GM18951 (cell line): ENCODE data around the gene LTBP1.

Source experiments
- POLR2A ChIP-seq: IDR thresholded peaks from 4 replicates; pipeline ENCODE4 v1.6.1; 2011; ENCODE audit warnings: mild to moderate bottlenecking; ENCODE audit not compliant: insufficient read length, insufficient read depth; ENCODE audit errors: extremely low read depth
- in situ Hi-C: fragments of 300-500 bp; cut with MboI; formaldehyde crosslinking; loops from one replicate; pipeline ENCODE4 v1.12.0; 2022; ENCODE audit warnings: low sequenced_read_pairs, mixed read lengths, inconsistent platforms; ENCODE audit not compliant: unreplicated experiment

The LTBP1 gene

DNA sequence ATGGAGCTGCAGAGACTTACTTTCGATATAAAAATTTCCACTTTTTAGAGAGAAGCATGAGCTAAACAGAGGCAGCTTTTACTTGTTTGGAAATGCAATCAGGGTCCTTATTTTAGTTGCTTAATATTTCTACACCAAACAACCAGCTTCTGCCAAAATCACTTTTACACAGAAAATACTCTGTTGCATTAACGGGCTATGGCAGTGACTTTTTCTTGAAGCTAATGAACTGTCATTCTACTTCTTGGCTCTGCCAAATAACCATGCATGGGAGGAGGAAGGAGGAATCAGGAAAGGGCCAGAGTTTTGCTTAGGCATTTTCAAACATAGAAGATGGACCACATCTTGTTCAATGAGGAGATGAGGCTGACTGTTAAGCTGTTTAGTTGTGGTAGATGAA lies 23.6 kb upstream of the LTBP1 start:
- in situ Hi-C loops = no loop called here
- no peak for TF ChIP-seq POLR2A

DNA sequence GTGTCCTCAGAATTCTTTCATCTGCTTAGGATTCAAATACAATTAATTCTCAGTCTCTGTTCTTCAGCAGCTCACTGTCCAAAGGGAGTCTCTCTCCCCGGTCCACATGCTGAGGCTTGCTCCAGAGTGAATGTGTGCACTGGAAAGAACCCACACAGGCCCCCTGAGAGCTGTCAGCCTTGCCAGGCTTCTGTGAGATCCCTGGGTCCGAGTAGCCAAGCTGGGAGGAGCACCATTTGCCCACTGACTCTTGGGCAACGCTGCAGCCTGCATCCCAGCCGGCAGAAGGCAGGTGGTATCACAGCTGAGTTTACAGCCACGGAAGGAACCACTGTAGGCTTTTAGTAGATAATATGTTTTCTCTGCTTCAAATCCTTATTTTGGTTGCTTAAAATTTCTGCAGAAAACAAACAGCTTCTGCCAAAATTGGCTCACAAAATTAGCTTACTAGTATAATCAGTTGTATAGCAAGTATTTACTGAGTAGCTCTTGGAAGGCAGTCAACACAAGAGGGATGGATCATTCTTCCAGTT lies 21.4 kb upstream of the LTBP1 start:
- no peak for TF ChIP-seq POLR2A
- in situ Hi-C loops = no loop called here

DNA sequence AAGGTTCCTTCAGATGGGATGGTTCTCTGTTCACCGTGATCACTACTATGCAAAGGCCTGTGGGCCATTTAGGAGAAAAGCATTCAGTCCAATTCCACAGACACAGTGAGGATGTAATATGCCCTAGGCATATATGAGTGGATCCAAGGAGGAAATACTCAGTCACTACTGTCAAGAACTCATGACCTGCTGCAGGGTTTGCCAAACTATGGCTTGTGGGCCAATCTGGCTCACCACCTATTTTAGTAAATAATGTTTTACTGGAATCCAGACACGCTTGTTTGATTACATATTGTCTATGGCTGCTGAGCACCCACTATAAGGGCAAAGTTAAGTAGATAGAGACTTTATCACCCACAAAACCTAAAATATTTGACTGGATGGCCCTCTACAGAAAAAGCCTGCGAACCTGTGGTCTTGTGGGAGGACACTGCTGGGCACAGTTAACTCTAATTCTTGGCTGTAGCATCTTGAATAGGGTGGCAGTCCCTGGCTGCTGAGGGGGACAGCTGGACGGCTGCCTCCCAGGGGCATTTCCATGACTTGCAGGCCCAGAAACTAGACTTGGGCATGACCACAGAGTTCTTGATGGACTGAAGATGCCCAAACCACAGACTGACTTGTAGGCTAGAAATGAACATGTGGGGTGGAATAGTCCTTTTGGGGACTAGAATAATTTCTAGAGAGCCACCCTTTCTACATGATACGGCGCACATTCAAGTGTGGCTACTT lies 20.6 kb upstream of the LTBP1 start:
- in situ Hi-C loops = no loop called here
- TF ChIP-seq POLR2A = no peak

DNA sequence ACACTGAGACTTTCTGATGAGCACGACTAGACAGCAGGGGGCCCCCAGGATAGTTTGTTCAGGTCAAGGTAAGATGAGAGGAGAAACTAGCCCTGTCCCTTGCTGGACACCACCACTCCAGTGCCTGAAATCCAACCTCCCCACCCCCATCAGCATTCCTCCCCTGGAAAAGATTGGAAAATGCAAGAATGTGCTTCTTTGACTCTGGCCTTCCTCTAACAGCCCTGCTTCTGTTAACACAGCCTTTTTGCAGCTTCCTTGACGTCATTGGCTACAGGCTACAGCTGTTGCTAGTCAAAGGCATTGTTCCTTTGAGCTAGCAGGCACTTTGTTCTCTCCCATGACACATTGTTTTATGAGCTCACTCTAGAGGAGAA lies 20.1 kb upstream of the LTBP1 start:
- no peak for TF ChIP-seq POLR2A
- in situ Hi-C loops = no loop called here

DNA sequence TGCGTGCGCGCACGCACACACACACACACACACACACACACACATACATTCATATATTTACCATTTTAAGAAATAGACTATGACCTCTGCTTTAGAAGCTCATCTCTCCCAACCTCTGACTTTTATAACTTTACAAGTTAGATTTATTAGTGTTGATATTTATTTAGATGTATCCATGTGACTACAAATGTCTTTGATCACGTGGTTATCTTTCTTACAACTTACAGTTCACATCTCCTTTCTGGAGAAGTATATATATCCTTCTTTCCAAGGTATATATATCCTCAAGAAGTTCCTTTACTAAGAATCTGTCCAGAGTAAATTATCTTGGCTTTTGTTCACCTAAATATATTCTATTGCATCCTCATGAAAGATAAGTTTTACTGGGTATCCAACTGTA lies 16.3 kb upstream of the LTBP1 start:
- TF ChIP-seq POLR2A = no peak
- in situ Hi-C loops = no loop called here

DNA sequence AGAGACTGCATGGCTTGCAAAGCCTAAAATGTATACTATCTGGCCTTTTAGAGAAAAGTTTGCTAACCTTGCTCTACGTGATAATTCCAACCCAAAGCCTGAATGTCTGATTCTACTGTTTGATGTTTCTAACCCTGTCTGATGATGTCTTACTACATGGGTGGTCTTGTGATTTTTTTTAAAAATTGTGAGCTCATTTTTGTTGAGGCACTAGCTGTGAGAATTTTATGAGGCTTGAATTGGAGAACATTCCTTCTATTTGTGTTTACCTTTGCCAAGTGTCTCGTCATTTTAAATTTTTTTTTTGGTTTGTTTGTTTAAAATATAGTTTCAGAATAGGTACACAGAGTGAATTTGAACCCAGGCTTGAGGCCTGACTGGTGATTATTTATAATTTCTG lies 15.2 kb upstream of the LTBP1 start:
- no peak for TF ChIP-seq POLR2A
- in situ Hi-C loops = no loop called here

DNA sequence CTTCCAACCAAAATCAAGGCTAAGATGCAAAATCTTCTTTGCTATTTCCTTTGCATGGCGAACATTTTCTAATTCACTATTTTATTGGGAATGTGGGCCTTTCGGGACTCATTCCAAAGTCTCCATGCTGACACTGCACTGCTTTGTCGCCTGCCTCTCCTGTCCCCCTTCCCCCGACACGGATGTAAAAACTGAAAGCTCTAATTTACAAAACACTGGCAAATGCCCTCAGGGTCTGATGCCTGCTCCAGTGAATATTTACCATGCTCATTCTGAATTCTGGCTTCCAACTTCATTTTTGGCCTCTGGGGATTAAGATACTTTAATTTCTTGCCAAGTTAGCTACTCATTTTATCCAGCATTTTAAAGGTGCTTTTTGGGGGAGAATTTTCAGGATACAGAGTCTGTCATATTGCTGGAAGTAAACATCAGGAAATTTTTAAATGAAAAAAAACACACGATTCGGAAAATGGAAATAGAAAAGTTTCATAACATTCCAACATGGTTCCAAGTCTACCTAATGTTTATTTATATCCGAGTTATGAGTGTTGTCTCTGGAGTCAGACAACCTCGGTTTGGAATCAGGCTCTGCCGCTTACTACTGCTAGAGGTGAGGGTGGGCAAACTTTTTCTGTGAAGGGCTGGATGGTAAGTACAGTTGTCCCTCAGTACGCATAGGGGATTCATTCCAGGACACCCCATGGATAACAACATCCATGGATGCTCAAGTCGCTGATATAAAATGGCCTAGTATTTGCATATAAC lies 14.6 kb upstream of the LTBP1 start:
- in situ Hi-C loops = no loop called here
- TF ChIP-seq POLR2A = no peak

DNA sequence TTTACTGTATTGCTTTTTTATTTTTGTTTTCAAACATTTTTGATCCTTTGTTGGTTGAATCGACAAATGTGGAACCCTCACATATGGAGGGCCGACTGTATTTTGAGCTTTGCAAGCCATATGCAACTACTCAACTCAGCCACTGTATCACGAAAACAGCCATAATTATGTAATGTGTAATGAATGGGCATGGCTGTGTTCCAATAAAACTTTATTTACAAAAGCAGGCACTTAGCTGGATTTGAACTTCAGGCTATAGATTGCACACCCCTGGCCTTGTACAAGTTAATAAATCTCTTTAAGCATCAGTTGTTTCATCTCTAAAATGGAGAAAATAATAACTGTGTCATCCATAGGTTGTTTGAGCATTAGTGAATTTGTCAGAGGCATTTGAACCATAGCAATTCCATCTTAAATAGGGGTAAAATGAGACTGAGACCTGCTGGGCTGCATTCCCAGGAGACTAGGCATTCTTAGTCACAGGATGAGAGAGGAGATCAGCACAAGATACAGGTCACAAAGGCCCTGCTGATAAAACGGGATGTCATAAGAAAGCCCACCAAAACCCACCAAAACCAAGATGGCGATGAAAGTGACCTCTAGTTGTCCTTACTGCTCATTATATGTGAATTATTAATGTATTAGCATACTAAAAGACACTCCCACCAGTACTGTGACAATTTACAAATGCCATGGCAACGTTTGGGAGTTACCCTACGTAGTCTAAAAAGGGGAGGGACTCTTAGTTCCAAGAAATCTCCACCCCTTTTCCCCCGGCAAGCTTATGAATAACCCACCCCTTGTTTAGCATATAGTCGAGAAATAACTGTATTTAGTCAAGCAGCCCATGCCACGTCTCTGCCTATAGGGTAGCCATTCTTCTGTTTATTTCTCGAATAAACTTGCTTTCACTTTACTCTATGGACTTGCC lies 13.7 kb upstream of the LTBP1 start:
- in situ Hi-C loops = no loop called here
- TF ChIP-seq POLR2A = no peak

DNA sequence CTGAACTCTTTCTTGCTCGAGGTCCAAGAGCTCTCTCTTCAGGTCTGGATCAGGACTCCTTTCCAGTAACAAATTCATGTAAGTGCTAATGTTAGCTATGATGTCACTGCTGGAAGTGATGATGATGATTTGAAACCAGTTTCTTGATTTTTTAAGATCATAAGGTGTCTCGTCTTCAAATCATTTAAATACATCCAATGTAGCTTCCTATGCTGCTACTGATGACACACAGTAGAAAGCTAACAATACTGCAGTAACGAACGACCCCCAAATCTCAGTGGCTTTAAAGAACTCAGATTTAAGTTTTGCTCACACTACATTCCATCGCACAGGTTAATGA lies 13.0 kb upstream of the LTBP1 start:
- no peak for TF ChIP-seq POLR2A
- in situ Hi-C loops = no loop called here

DNA sequence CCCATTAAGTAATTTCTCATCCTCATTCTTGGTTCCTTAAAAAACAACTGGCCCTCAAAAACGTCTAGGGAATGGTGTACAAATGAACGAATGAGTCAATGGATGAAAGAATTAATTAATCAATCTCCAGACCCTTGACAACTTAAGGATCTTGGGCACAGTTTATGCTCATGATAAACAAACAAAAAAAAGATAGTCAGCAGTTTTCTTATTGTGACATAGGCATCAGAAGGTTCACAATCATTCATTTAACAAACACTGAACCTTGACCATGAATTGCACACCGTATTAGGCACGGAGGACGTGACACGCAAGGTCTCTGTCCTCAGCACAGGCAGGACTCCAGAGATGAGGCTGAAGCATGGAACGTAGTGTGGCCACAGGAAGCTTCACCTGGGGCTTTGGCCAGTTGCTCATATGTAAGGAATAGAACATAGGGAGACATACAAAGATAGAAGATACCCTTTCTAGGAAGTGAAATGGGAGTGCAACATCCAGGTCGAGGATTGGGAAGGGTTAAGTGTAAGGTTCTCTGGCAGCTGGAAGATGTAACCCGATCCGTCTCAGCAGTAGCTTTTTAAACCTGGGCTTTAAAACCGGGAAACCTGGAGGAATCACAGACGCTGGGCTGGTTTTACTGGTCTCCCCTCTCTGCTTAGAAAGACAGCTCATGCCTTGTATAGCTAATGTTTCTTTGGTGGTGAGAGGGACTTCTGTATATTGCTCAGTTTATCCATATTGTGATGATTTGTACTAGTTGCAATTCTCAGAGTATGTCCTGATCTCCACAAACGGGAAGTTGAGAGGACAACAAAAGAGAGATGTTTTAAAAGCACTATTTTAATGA lies 8.9 kb upstream of the LTBP1 start:
- in situ Hi-C loops = no loop called here

DNA sequence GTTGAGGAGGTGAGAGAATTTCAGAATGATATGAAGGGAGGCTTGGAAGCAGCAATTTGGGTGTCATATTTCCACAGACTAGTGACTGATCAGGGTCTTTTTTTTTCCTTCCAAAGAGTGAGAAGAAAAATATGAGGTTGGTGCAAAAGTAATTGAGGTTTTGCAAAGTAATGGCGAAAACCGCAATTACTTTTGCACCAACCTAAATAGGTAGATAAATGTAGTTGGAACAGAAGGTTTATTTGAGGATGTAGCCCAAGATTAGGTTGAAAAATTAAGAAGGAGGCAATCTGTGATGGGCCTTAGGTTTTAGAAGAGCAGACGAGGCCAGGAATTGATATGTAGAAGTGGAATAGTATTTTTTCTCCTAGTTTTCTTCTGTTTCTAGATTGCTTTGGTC lies 7.8 kb upstream of the LTBP1 start:
- in situ Hi-C loops = no loop called here
- TF ChIP-seq POLR2A = no peak

More for the DNA sequence above, 8.9 kb upstream of the LTBP1 start:
- TF ChIP-seq POLR2A = no peak

DNA sequence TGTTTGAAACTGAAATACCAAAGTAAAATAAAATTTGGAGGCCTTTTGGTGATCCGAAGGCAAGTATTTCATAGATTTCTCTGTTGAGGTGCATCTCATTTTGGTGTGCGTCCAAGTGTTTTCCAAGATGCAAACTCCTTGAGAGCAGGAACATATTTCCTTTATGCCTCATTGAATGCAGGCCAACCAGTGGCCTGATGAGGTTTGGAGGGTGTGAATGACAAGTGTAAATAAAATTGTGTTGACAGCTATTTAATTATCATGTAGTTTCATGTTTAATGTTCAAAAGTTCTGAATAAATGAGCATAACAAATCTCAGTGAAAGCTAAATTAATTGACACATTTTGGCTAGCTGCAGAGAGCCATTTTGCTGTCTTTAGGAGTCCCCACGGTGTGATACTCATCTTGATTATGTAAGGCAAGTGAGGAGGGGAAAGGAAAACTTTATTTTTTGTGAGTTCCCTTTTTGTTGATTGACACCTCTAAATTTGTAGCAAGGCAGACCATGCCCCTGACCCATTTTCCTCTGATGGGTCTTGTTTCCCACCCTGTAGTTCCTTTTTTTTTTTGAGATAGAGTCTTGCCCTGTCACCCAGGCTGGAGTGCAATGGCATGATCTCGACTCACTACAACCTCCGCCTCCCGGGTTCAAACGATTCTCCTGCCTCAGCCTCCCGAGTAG lies 6.3 kb upstream of the LTBP1 start:
- in situ Hi-C loops = no loop called here
- TF ChIP-seq POLR2A = no peak
